GM19099 (cell line): ENCODE measurements around the gene WWC2.

ENCODE experiments used
- POLR2A ChIP-seq: IDR thresholded peaks from 3 replicates; pipeline ENCODE4 v1.6.1; 2011; ENCODE audit warnings: low read depth; ENCODE audit not compliant: insufficient read length; ENCODE audit errors: extremely low read depth

Gene WWC2

DNA sequence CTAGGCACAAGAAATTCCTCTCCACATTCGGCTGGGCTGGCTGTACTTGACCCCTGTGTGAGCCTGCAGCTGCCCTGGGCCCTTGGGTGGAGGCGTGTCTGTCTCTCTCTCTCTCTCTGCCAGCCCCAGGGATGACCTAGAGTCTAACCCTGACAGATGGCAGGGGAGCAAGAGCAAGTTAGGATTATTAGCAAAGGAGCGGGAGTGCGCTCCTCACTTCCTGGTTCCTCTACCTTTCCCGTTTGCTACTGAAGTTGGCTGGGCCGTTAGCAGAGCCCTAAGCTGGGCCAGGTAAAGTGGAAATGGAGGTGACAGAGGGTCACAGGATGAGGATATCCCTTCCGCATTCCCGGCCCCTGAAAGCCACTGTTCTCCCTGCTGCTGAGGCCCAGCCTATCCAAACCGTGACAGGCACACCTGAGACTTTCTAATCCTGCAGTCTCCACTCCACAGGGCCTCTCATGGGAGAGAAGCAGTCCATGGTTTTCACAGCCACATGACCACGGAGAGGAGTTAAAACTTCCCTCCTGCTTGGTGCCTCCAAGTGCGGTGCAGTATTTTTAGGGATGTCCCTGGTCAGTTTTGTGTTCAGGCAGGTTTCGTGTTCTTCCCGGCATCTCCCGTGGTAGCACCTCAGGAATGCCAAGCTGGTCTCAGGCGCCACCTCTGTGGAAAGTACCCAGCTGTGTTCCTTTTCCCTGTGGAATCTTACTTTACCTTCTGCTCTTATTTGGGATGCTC, 141.7 kb downstream of the WWC2 start:
- TF ChIP-seq POLR2A: no peak

DNA sequence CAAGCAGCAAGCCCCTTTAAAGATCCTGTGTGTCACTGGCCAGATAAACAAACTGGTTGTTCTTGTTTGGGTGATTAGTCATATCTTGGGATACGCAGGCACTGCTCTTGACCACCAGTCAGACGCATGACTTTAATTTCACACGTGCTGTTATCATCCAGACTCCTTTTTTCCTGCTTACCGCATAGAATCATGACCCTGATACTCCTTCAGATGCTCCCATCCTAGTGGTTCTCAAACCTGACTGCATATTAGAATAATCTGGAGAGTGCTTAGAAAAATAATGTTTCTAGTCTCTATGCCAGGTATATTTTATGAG, 142.2 kb downstream of the WWC2 start:
- TF ChIP-seq POLR2A: no peak

DNA sequence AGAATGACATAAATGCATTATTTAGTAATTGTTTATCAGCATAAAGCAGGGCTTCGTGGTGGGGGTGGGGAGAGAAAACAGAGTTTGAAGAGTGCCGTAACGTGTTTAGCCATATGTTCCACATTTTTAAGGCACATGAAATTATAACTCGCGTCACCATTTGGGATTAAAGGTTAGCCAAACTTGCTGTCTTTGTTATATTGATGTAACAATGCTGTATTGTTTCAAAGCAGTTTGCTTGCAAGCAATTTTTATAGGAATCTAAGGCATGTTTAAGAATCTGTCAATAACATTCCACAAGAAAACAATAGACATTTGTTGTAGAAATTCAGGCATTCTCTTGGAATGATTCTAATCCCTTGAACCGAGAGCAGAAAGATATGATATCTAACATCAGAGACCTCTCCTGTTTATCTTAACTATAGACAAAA, 142.7 kb downstream of the WWC2 start:
- TF ChIP-seq POLR2A: no peak

DNA sequence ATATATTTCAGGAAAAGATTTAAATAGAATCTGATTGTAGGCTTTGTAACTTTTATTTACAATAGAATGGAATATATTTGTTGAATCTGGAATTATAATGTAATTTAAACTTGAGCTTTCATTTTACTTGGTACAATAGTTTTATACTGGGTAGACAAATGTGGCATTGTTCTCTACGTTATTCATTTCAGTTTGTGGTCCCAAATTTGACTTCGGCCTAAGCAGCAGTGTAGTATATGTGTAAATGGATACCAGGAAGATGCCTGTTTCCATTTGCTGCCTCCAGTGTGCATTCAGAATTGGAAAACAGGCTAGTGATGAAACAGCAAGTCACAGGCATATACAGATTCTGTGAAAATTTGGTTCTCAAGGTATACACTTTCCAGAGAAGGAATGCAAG, 143.2 kb downstream of the WWC2 start:
- no peak for TF ChIP-seq POLR2A

DNA sequence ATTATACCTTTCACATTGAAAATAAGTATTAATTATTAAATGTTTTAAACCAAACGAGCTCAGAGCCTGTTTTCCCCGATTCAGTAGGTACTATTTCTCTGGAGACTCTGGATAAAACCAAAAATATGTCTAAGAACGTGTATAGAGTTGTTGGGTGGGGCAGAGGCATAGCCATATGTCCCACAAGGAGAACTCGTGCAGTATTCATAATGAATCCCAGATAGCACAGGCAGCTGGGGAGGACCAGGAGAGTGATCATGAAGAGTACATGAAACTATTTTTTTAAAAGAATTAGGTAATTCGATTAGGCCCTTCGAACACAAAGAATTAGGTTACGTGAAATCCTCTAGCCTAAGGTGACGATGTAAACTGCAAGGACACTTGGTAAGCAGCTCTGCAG, 145.0 kb downstream of the WWC2 start:
- TF ChIP-seq POLR2A: no peak

DNA sequence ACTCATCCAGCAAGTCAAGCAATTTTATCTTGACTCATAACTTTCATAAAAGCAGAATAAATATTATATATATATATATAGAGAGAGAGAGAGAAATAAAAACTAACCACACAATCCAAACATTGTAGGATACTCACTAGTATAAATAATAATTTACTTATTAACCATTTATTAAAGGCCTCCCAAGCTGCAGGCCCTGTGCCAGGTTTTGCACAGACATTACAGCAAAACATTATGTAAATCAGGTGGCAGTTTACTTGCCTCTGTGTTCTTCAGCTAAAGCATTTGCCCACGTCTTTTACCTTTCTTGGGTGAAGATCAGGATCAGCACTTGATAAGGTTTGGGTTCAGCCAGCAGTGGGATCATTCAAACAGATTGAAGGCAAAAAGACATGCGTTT, 145.4 kb downstream of the WWC2 start:
- TF ChIP-seq POLR2A: no peak

DNA sequence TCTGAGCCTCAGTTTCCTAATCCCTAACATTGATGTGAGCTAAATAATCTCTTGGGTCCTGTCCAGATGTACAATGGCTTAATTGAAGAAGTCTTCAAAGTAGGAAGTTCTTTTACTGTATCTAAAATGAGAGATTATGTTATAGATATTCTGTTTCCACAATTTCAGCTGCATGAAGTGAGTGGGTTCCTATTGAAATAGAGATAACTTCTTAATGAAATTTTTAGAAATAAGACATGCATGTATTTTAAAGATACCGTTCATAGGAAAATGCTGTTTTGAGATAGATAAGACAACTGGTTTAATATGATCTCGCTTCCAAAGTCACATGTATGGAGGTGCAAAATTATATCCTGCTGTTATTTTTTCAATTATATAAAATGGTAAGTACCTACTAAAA, 149.1 kb downstream of the WWC2 start:
- no peak for TF ChIP-seq POLR2A

DNA sequence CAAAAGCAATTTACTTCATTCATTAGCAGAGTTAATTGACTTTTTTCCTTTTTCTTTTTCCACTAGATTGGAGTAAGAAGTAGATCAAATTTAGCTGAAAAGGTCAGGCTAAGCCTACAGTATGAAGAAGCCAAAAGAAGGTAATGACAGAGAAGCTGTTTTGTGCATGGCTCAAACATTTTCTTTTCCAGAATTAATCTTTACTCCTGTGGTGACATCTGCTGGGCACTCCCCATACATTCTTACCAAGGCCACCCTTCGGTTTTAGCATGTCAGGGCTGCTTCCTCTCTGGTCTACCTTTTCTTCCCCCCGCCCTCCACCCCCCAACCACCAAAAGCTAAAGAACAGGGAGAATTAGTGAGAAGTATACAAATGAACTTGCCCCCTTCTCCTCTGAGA, 150.8 kb downstream of the WWC2 start:
- TF ChIP-seq POLR2A: no peak

DNA sequence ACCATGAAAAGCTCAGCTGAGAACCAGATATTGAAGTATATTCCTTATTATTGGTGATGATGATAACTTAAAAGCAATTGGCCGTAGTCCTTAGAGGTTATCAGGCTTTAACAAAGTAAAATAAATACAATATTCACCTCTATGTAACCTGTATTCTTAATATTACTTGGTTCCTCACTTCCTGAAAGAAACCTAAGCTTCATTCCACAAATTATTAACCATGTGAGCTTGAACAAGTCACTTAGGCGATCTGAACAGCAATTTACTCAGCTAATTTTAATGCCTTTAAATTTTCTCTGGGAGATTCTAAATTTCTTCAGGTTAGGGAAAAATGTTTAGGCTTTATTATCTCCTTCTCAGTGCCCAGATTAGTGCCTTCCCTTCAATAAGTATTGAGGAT, 151.8 kb downstream of the WWC2 start:
- no peak for TF ChIP-seq POLR2A

DNA sequence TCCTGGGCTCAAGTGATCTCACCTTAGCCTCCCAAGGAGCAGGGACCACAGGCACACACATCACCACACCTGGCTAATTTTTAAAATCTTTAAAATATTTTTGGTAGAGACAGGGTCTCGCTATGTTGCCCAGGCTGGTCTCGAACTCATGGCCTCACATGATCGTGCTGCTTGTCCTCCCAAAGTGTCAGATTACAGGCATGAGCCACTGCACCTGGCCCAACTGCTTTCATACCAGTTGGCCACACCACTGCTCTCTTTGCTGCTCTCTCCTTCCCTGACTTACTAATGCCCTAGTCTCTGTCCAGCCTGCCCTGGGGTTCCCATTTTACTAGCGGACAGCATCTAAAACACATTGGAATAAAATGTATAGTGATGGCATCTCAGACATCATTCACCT, 153.9 kb downstream of the WWC2 start:
- no peak for TF ChIP-seq POLR2A

DNA sequence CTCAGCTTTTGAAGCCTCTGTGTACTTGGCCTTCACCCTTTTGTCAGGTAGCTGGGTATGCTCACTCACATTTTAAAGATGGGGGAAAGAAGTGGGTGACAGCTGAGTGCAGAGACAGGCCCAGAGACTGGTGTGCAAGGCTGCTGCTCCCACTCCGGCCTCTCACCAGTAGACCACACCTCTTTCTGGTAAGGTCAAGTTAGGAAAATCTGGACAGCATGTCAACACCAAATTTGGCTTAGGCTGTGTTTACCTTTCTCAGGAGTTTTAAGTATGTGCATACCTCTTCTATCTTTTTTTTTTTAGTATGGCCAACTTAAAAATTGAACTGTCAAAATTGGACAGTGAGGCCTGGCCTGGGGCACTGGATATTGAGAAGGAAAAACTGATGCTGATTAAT, 154.4 kb downstream of the WWC2 start:
- TF ChIP-seq POLR2A: no peak

DNA sequence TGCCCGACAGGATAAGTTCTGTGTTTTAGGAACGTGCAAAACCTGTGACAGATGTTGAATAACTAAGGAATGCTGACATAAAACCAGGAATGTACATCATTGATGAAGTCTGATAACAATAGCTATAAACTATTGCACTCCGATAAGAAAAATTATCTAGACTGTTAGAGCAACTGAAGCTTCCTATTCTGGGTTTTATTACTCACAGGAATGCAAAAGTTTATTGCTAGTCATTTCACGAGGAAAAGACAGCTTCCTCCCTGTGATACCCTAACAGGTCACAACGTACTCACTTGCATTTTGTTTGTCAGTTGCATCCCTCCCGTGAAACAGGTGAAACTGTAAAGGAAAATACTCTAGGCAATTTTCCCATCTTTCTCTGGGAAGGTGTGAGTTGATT, 155.1 kb downstream of the WWC2 start:
- no peak for TF ChIP-seq POLR2A

DNA sequence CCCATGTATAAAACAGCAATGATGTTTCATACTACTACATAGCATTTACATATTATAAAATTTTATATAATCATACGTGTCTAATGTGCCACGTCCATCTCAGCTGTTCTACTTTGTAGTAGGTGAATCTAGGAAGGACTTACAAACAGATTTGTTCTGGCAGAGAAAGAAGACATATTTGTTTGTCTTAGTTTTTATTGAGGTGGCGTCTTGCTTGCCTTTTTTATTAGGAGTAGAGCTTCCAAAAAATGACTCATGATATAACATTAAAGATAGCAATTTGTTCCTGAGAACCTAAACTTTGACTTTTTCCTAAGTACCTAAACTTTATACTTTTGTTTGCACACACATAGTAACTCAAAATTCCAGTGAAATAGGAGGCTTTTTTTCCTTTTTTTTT, 156.4 kb downstream of the WWC2 start:
- TF ChIP-seq POLR2A: no peak

DNA sequence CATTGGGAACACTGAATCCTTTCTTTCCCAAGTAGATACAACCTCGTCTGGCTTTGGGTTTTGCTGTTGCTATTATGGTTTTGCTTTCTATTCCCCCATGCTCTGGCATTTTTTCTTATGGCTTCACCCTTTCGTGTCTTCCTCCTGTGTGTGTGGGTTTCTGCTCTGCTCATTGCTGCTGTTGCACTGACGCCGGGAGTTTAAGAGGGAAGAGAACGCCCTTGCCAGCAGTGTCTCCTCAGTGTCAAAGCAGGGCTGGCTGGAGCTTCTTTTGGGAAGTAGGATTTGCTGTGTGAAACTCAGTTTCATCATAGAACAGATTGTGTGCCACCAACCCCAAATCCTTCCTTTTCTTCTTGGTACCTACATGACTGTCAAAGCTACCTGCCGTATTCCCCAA, 157.3 kb downstream of the WWC2 start:
- TF ChIP-seq POLR2A: no peak

DNA sequence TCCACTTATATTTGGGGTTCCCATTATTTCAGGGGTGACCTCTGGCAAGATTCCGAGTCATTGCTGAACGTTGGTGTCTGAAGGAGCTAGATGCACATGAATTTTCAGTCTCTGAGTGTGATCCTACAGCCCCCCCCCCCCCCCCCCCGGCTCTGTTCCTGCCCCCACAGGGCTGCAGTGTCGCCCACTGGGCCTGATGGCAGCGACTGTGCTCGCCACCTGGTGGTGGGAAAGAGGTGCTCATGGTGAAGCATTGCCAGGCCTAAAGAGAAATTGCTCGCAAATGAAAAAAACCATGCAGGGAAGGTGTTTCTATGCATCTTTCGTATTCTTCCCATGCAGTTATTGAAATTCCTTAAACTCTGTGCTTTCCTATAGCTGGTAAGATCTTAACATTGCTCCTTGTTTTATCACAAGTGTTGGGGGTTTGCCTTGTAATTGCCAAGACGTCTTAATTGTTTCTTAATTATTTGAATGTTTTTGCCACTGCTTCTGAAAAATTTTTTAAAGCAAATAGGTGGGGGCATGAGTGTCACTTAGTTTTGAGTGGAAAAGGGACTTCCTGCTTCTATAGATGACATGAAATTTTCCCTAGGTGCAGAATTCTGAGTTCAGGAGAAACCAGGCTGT, 157.8 kb downstream of the WWC2 start:
- no peak for TF ChIP-seq POLR2A

DNA sequence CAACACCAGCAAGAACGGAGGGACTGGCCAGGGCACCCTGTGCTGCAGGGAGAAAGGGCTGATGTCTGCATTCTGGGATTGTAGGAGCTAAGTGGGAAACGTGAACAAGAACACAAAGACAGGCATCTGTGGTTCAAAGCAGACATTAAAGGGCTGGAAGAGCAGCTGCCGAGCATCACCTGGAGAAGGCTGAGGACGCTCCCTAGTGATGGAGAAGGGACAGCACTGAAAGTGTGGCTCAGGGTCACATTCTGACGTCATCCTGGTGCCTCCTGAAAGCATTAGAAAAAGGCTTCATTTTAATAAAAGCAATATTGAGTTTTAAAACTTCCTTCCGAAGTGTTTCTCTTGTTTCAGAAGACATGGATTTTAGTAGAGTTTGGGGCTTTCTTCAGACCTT, 158.8 kb downstream of the WWC2 start:
- no peak for TF ChIP-seq POLR2A

DNA sequence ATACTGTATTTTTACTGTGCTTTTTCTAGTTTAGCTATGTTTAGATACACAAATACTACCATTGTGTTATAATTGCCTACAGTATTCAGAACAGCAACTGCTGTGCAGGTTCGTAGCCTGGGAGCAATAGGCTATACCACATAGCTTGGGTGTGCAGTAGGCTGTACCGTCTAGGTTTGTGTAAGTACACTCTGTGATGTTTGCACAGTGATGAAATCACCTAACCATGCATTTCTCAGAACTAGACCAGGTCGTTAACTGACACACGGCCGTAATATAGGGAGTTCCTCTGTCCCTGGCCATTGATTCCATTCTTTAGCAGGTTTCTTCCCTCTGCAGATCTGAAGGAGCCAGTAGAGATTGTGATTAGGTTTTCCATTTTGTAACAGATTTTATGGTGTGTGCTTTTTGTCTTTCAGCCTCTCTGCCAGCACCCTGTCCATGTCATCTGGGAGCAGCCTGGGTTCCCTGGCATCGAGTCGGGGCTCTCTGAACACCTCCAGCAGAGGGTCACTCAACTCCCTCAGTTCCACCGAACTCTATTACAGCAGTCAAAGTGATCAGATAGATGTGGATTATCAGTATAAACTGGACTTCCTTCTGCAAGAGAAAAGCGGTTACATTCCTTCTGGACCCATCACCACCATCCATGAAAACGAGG, 161.6 kb downstream of the WWC2 start:
- TF ChIP-seq POLR2A: no peak
